Kidney epithelial cell (primary cell): ENCODE data around the gene NXPE3. TPM values are rescaled to one million over a fixed set of nuclear protein-coding genes. Genes with fewer than 3 reads are reported as not detected.

Experiments
- DNase-seq: peaks from one replicate; pipeline ENCODE4 v3.0.0-alpha.2; 2010; ENCODE audit warnings: low read depth
- H3K27me3 ChIP-seq: 2 replicates; pipeline ENCODE4 v1.6.0; 2011; ENCODE audit warnings: low read length; ENCODE audit not compliant: control insufficient read depth, insufficient read depth
- H3K36me3 ChIP-seq: 2 replicates; pipeline ENCODE4 v1.5.1; 2011; ENCODE audit warnings: low read length; ENCODE audit not compliant: control insufficient read depth, insufficient read depth
- H3K4me3 ChIP-seq: 2 replicates; pipeline ENCODE4 v1.5.1; 2011; ENCODE audit warnings: low read depth, mild to moderate bottlenecking, control low read depth, low read length
- total RNA-seq: library from RNA; depleted of rRNA; stranded (reverse); fragments of >200 nt; gene quantifications from 2 replicates; pipeline ENCODE4 v1.2.3, GENCODE V29; 2015
- TF ChIP-seq, protein P1 (sequence below): IDR thresholded peaks from 2 replicates; pipeline ENCODE4 v1.5.1; 2011; ENCODE audit warnings: mild to moderate bottlenecking, moderate library complexity, low read length, control low read depth, inconsistent platforms; ENCODE audit not compliant: insufficient read depth, poor library complexity, severe bottlenecking

Gene NXPE3
- total RNA-seq, 1 donor from 2014 or later, result 13.6 TPM

DNA sequence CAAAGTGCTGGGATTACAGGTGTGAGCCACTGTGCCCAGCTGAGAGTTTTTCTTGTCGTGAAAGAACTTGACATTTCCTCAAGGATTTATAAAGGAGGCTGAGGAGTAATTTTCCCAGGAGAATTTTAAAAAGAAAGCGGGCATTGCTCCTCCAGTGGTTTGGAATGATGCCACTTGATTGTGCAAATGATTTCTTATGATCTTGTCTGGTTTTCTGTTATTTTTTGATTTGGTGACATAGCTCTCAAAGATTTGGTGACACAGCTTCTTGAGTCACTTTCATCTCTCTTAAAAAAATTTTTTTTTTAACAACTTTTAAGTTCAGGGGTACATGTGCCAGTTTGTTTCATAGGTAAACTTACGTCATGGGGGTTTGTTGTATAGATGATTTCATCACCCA is 45.7 kb downstream of the NXPE3 start:
- no peak overlapping the region for H3K4me3 ChIP-seq
- DNase-seq, result no peak

DNA sequence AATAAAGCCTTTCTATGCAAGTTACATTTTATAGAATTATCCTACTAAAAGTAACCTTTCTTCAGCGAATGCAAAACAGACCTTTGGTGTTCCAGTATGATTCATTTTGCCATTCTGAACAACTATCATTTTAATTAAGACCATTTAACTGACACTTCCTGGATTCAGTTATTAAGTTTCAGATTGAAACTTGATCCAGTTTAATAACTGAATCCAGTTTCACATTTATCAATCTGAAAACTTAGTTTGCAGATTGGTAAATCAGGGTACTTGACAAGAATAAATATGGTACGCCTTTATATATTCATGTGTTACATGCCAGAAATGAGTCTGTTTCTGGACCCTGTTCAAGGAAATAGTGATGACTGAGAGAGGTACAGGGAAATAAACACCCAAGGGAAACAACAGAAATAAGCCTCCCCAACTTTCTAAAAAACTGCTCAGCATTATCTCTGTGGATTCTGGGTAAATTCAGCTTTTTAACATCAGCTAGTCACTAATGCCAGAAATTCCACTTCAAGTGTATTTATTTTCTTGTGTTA is 47.0 kb downstream of the NXPE3 start:
- H3K36me3 ChIP-seq, result no peaks in the 10 kb centered on the region
- no peak for DNase-seq
- TF ChIP-seq, protein P1, sequence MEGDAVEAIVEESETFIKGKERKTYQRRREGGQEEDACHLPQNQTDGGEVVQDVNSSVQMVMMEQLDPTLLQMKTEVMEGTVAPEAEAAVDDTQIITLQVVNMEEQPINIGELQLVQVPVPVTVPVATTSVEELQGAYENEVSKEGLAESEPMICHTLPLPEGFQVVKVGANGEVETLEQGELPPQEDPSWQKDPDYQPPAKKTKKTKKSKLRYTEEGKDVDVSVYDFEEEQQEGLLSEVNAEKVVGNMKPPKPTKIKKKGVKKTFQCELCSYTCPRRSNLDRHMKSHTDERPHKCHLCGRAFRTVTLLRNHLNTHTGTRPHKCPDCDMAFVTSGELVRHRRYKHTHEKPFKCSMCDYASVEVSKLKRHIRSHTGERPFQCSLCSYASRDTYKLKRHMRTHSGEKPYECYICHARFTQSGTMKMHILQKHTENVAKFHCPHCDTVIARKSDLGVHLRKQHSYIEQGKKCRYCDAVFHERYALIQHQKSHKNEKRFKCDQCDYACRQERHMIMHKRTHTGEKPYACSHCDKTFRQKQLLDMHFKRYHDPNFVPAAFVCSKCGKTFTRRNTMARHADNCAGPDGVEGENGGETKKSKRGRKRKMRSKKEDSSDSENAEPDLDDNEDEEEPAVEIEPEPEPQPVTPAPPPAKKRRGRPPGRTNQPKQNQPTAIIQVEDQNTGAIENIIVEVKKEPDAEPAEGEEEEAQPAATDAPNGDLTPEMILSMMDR, result no peak
- H3K27me3 ChIP-seq, result no peaks in the 10 kb centered on the region
- H3K4me3 ChIP-seq, result no peak overlapping the region

More for the DNA sequence above, 45.7 kb downstream of the NXPE3 start:
- H3K36me3 ChIP-seq, result no peaks in the 10 kb centered on the region
- TF ChIP-seq, protein P1, result no peak
- H3K27me3 ChIP-seq, result no peaks in the 10 kb centered on the region

DNA sequence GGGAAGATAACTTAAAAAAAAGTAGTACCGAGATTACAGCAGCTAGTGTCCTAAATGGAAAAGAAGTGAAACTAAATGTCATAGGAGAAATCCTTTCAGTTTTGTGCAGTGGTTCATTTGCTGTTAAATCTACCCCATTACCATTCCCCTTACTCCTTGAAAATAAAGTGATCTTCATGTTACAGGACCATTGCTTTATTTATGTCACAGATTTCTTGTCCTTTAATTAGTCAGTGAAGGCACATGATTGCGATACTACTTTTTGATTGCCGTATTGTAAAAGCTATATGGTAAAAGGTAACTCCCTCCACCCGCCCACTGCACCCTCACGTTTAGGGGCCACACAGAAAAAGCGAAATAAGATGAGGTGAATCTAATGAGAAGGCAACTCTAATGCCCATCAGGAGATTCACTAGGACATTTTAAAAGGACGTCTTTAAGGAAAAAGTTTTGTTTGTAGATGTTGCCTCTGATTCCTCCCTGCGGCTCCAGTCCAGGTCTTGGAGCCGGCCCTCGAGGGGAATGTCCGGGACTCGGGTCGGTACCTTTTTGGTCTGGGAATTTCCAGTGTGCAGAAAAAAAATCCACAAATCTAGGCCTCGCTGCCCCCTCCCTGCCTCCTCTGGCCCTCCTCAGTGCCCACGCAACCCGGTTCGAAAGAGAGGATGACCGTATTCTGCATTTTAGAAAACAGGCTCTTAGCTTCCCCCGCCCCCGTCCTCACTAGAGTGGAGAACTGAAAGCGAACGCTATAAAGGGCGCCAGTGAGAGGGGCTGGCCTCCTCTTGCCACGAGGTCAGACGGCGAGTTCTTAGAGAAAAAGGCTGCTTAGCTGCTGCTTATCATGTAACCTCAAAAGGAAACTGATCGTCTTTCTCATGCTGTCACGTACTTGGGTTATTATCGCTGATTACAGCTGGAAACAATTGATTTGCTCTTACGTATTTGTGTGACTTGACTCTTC is 48.5 kb downstream of the NXPE3 start:
- Histone ChIP-seq H3K36me3 (no peaks in the 10 kb centered on the region), H3K4me3 (peak overlapping the region; percentile 62), H3K27me3 (no peaks in the 10 kb centered on the region)
- peak; percentile 48 for DNase-seq
- TF ChIP-seq, protein P1, result no peak

DNA sequence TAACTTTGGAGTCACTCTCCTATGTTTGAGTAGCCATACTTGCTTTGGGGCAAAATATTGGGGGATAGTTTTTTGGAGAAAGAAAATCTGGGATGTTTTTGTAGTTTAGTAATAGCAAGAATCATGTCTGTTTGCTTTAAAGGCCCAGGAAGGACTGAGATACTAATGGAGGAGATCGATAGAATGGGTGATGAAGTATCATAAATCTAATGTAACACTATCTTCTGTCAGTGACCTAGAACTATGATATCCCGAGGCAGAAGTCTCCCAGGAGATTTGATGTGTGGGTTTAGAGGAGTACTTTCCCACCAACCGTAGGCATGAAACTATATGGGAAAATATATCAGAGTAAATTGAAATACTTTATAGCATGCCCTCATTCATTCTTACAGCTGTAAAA is 49.3 kb downstream of the NXPE3 start:
- Histone ChIP-seq H3K36me3 (no peaks in the 10 kb centered on the region), H3K27me3 (no peaks in the 10 kb centered on the region), H3K4me3 (peak overlapping the region; percentile 62)
- no peak for DNase-seq
- TF ChIP-seq, protein P1, result no peak

DNA sequence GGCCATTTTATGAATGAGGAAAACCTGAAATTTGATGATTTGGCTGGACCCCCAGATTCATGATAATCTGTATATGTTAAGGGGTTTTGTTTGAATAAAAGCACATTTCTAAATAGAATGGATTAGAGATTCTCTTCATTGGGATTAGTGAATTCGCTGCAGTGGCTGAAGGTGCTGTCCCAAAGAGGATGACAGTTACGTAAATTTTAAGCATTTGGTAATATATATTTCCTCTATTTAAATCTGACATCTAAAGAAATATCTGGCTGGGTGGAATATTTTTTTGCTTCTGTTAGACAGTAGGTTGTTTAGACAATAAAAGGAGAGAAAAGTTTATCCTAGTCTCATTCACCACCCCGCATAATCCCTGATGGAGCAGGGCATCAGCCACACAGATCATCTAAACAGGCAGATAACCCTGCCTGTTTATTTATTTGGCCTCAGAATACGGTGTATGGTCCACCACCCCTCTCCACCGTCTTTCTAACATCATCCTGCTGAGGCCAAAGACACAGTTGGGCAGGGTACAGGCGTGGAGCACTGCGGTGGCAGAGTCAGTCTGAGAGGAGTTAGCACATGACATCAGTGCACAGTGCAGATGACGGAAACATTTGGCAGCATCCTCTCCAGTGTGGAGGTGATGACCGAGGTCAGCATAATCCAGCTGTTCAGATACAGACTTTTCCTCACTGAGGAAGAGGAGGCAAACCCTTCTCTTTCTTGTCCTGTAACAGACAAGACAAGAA is 49.9 kb downstream of the NXPE3 start:
- no peak for DNase-seq
- peak overlapping the region; percentile 62 for H3K4me3 ChIP-seq
- TF ChIP-seq, protein P1, result no peak
- no peaks in the 10 kb centered on the region for H3K36me3 ChIP-seq
- H3K27me3 ChIP-seq, result no peaks in the 10 kb centered on the region
